Naive B cell (primary cell): ENCODE measurements around the gene AP2A2. TPM values are rescaled to one million over a fixed set of nuclear protein-coding genes. Genes with fewer than 3 reads are reported as not detected.

Experiments
- ATAC-seq, 2 donors: fragments of 150-1000 bp; cut with Tn5 transposase; 2 replicates each; pipeline ENCODE4 v1.10.0; 2021; ENCODE audit warnings: low read depth in 2 of 2, mild to moderate bottlenecking in 2 of 2, moderate library complexity in 2 of 2
- DNase-seq: peaks from one replicate; pipeline ENCODE4 v3.0.0; 2022
- H3K27ac Mint-ChIP-seq, 6 donors: one replicate each; pipeline ENCODE4 v1.8.0; 2020 to 2022; ENCODE audit warnings: mild to moderate bottlenecking in 6 of 6, mixed read lengths in 6 of 6, moderate library complexity in 5 of 6, inconsistent platforms in 2 of 6
- H3K27me3 Mint-ChIP-seq, 3 donors: one replicate each; pipeline ENCODE4 v1.8.0; 2021 to 2022; ENCODE audit warnings: mixed read lengths in 3 of 3, mild to moderate bottlenecking in 1 of 3
- H3K36me3 Mint-ChIP-seq, 2 donors: one replicate each; pipeline ENCODE4 v1.8.0; 2020 to 2022; ENCODE audit warnings: mixed read lengths in 2 of 2, inconsistent platforms in 1 of 2, mild to moderate bottlenecking in 1 of 2
- H3K4me1 Mint-ChIP-seq, 3 donors: one replicate each; pipeline ENCODE4 v1.8.0; 2020 to 2022; ENCODE audit warnings: mixed read lengths in 3 of 3, inconsistent platforms in 1 of 3, mild to moderate bottlenecking in 1 of 3, moderate library complexity in 1 of 3
- H3K4me3 Mint-ChIP-seq, 8 donors: one replicate each; pipeline ENCODE4 v1.8.0; 2020 to 2022; ENCODE audit warnings: mild to moderate bottlenecking in 8 of 8, mixed read lengths in 8 of 8, moderate library complexity in 8 of 8, inconsistent platforms in 2 of 8
- H3K9me3 Mint-ChIP-seq, 7 donors: one replicate each; pipeline ENCODE4 v1.8.0; 2020 to 2022; ENCODE audit warnings: mixed read lengths in 7 of 7, mild to moderate bottlenecking in 5 of 7, inconsistent platforms in 2 of 7, moderate library complexity in 1 of 7
- polyA plus RNA-seq, 6 donors: library from polyadenylated mRNA; unstranded; fragments of 300-500 nt; fragmentation: Illumina TruSeq; gene quantifications; one replicate each; pipeline ENCODE4 v1.2.3, GENCODE V29; 2021; ENCODE audit warnings: low read depth in 6 of 6

AP2A2 gene
- polyA plus RNA-seq, 6 donors from 2014 or later, result 3.3 to 9.2 (median 4.7) TPM

GRCh38 chr11:980438-981357 lies 55.0 kb downstream of the AP2A2 start:
- no peak for DNase-seq
- Mint-ChIP-seq H3K9me3 (no peaks in the 10 kb centered on the region), H3K27ac (peak overlapping the region in 3 of 6 donors; percentile 33 to 81 (median 56)), H3K4me3 (no peak overlapping the region), H3K36me3 (no peaks in the 10 kb centered on the region), H3K27me3 (no peaks in the 10 kb centered on the region), H3K4me1 (peaks cover 0 to 6% (median 4%) of the 10 kb centered on the region in 3 donors)
- ATAC-seq, result no peak

- Mint-ChIP-seq H3K27me3 (no peaks in the 10 kb centered on the region), H3K9me3 (no peaks in the 10 kb centered on the region), H3K4me1 (peaks cover 0 to 2% (median 0%) of the 10 kb centered on the region in 3 donors), H3K4me3 (no peak overlapping the region), H3K27ac (no peak overlapping the region), H3K36me3 (no peaks in the 10 kb centered on the region)
- ATAC-seq (no peak), DNase-seq (no peak)
These were observed 56.1 kb downstream of the AP2A2 start for GRCh38 chr11:981764-982163.

DNA sequence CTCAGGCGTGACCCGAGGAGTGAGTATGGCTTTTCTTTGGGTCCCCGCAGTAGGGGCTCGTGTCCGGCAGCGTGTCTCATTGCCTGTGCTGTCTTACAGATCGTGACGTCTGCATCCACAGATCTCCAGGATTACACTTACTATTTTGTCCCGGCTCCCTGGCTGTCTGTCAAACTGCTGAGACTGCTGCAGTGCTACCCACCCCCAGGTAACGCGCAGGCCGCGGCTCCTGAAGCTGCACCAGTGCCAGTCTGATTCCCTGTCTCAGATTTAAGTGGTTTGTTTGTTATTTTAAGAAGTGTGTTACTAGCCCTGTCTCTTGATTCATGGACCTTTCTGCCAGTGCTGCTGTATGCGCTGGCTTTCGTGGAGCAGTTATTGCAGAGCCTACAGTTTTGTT lies 58.9 kb downstream of the AP2A2 start:
- ATAC-seq (no peak), DNase-seq (no peak)
- peaks cover 0 to 2% (median 0%) of the 10 kb centered on the region in 3 donors for H3K4me1 Mint-ChIP-seq
- H3K4me3 Mint-ChIP-seq, result no peak overlapping the region
- H3K9me3 Mint-ChIP-seq, result no peaks in the 10 kb centered on the region
- H3K36me3 Mint-ChIP-seq, result no peaks in the 10 kb centered on the region
- H3K27ac Mint-ChIP-seq, result peak overlapping the region in 1 of 6 donors; percentile 63
- no peaks in the 10 kb centered on the region for H3K27me3 Mint-ChIP-seq

- H3K27ac Mint-ChIP-seq, result no peak overlapping the region
- H3K4me1 Mint-ChIP-seq, result peaks cover 0 to 2% (median 0%) of the 10 kb centered on the region in 3 donors
- ATAC-seq (no peak), DNase-seq (no peak)
- H3K36me3 Mint-ChIP-seq, result no peaks in the 10 kb centered on the region
- no peaks in the 10 kb centered on the region for H3K27me3 Mint-ChIP-seq
- H3K9me3 Mint-ChIP-seq, result no peaks in the 10 kb centered on the region
- no peak overlapping the region for H3K4me3 Mint-ChIP-seq
These were observed 59.7 kb downstream of the AP2A2 start for GRCh38 chr11:985406-985805.

DNA sequence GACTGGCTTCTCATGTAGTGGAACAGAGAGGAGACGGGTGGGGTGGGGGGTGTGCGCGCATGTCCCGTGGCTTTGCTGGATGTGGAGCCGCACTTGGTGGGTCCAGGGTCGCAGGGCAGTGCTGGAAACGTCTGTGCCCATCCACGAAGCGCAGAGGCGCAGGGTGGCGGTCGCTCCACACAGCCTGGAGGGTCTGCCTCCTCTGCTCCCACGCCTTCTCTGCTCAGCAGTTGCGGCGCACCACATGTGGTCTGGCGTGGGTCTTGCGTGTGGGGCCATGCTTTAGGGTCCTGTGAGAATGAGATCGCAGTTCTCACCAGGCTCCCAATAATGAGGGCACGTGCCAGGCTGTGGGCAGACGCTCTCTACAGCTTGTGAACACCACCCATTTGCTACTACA lies 60.2 kb downstream of the AP2A2 start:
- no peaks in the 10 kb centered on the region for H3K9me3 Mint-ChIP-seq
- no peak overlapping the region for H3K4me3 Mint-ChIP-seq
- no peaks in the 10 kb centered on the region for H3K36me3 Mint-ChIP-seq
- H3K4me1 Mint-ChIP-seq, result peaks cover 0 to under 1% (median 0%) of the 10 kb centered on the region in 3 donors
- DNase-seq (no peak), ATAC-seq (no peak)
- H3K27me3 Mint-ChIP-seq, result no peaks in the 10 kb centered on the region
- no peak overlapping the region for H3K27ac Mint-ChIP-seq

GRCh38 chr11:986270-986951 lies 60.7 kb downstream of the AP2A2 start:
- ATAC-seq, result no peak
- no peak for DNase-seq
- H3K4me1 Mint-ChIP-seq, result peaks cover 0 to 5% (median 0%) of the 10 kb centered on the region in 3 donors
- H3K27ac Mint-ChIP-seq, result no peak overlapping the region
- H3K27me3 Mint-ChIP-seq, result no peaks in the 10 kb centered on the region
- no peak overlapping the region for H3K4me3 Mint-ChIP-seq
- H3K9me3 Mint-ChIP-seq, result no peaks in the 10 kb centered on the region
- no peaks in the 10 kb centered on the region for H3K36me3 Mint-ChIP-seq

DNA sequence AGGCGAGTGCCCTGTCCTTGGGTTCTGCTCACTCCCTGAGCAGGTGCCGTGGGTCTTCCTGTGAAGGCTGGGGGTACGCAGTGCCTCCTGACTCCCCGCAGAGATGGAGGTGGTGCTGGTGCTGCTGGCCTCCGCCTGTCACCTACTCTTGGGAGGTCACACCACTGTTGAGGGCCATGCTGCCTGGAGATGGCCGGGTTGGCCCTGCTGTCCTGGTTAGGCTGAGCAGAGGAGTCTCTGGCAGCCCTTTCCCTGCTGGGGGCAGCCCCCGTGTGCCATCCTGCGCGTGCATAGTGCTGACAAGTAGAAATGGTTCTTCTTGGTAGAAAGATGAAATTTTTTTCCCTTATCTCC lies 61.3 kb downstream of the AP2A2 start:
- H3K4me1 Mint-ChIP-seq, result peaks cover 0 to 5% (median 0%) of the 10 kb centered on the region in 3 donors
- no peak overlapping the region for H3K27ac Mint-ChIP-seq
- DNase-seq (no peak), ATAC-seq (no peak)
- no peaks in the 10 kb centered on the region for H3K27me3 Mint-ChIP-seq
- H3K36me3 Mint-ChIP-seq, result no peaks in the 10 kb centered on the region
- no peak overlapping the region for H3K4me3 Mint-ChIP-seq
- no peaks in the 10 kb centered on the region for H3K9me3 Mint-ChIP-seq

DNA sequence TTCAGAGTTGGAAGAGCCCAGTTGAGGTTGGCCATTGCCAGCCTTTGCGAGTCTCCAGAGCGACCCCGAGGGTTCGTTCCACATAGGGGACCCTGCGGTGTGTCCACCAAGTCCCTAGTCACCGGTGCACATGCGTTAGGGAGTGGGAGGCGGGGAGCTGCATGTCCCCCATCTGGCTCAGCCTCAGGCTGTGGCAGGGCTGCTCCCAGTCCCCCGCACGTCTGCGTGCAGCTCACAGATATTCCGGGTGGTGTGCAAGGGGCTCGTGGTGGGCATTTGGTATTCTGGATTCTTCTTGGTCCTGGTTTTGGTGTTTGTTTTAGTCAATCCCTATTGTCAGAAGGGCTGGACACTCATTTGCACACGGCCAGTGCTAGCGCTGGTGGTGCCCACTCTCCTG lies 62.0 kb downstream of the AP2A2 start:
- no peak for DNase-seq
- no peak for ATAC-seq
- Mint-ChIP-seq H3K36me3 (no peaks in the 10 kb centered on the region), H3K27ac (no peak overlapping the region), H3K4me3 (no peak overlapping the region), H3K4me1 (peaks cover 0 to 5% (median 0%) of the 10 kb centered on the region in 3 donors), H3K9me3 (no peaks in the 10 kb centered on the region), H3K27me3 (no peaks in the 10 kb centered on the region)

- DNase-seq (no peak), ATAC-seq (no peak)
- Mint-ChIP-seq H3K4me1 (peaks cover 0 to 8% (median 3%) of the 10 kb centered on the region in 3 donors), H3K27me3 (no peaks in the 10 kb centered on the region), H3K36me3 (peaks cover 0 to 4% of the 10 kb centered on the region in 2 donors), H3K9me3 (no peaks in the 10 kb centered on the region), H3K27ac (no peak overlapping the region), H3K4me3 (no peak overlapping the region)
These were observed 64.4 kb downstream of the AP2A2 start for GRCh38 chr11:990101-990500.

- no peak for DNase-seq
- Mint-ChIP-seq H3K27me3 (no peaks in the 10 kb centered on the region), H3K9me3 (peaks cover 0 to 3% (median 0%) of the 10 kb centered on the region in 7 donors), H3K27ac (peak overlapping the region in 2 of 6 donors; percentile 77 to 82), H3K4me1 (peaks cover 3 to 15% (median 12%) of the 10 kb centered on the region in 3 donors), H3K36me3 (peaks cover 0 to 13% of the 10 kb centered on the region in 2 donors), H3K4me3 (no peak overlapping the region)
- ATAC-seq, result no peak
These were observed 65.4 kb downstream of the AP2A2 start for GRCh38 chr11:991034-991433.

DNA sequence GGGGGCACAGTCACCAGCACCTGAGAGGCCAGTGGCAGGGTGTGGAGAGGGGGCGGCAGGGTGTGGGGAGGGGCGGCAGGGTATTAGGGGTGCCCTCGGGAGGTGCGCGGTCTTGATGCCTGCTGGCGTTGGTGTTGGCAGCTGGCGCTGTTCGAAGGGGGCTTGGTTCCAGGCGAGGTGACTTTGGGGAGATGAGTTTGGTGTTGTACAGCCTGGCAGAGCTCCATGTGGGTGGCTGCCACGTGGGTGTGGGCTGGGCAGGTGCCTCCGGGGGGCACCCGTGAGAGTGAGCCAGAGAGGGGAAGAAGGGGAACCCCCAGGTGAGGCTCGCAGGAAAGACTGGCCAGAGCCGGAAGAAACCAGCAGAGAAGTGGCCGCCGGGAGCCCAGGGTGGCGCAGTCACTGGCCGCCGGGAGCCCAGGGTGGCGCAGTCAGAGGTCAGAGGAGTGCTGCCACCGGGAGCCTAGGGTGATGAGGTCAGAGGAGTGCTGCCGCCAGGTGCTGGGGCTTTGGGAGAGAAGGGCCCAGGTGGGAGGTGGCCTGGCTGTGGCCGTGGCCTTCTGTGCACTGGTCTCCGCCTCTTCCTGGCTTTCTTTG lies 66.1 kb downstream of the AP2A2 start:
- DNase-seq (no peak), ATAC-seq (no peak)
- H3K4me3 Mint-ChIP-seq, result no peak overlapping the region
- H3K36me3 Mint-ChIP-seq, result peaks cover 0 to 20% of the 10 kb centered on the region in 2 donors
- peaks cover 8 to 19% (median 13%) of the 10 kb centered on the region in 3 donors for H3K4me1 Mint-ChIP-seq
- no peaks in the 10 kb centered on the region for H3K27me3 Mint-ChIP-seq
- H3K9me3 Mint-ChIP-seq, result peaks cover 0 to 3% (median 0%) of the 10 kb centered on the region in 7 donors
- peak overlapping the region in 1 of 6 donors; percentile 77 for H3K27ac Mint-ChIP-seq

DNA sequence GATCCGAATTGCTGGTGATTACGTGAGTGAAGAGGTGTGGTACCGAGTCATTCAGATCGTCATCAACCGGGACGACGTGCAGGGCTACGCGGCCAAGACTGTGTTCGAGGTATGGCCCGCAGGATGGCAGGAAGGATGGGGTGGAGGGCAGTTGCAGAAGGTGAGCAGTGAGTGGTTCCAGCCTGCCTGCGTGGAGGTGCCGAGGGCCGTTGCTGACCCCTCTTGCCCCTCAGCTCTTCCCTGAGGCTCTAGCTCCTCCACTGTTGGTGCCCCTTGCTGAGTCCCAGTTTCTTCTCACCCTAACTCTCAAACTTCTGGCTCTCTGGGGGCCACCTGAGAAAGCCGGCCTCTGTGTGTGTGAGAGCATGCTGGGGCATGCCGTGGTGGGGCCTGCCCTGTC lies 66.9 kb downstream of the AP2A2 start:
- ATAC-seq (no peak), DNase-seq (no peak)
- Mint-ChIP-seq H3K9me3 (peaks cover 0 to 3% (median 0%) of the 10 kb centered on the region in 7 donors), H3K27me3 (no peaks in the 10 kb centered on the region), H3K36me3 (peaks cover 0 to 20% of the 10 kb centered on the region in 2 donors), H3K4me3 (no peak overlapping the region), H3K27ac (peak overlapping the region in 2 of 6 donors; percentile 81 to 84), H3K4me1 (peaks cover 8 to 19% (median 13%) of the 10 kb centered on the region in 3 donors)

- DNase-seq (no peak), ATAC-seq (no peak)
- Mint-ChIP-seq H3K4me1 (peaks cover 8 to 19% (median 13%) of the 10 kb centered on the region in 3 donors), H3K9me3 (peaks cover 0 to 3% (median 0%) of the 10 kb centered on the region in 7 donors), H3K27me3 (no peaks in the 10 kb centered on the region), H3K27ac (no peak overlapping the region), H3K36me3 (peaks cover 0 to 20% of the 10 kb centered on the region in 2 donors), H3K4me3 (no peak overlapping the region)
These were observed 68.0 kb downstream of the AP2A2 start for GRCh38 chr11:993632-994167.
